ENCODE measurements around the gene ADAM10.
"Not testable (repeated sequence)": the region's sequence is repeated elsewhere in the genome, so short reads cannot be mapped to it uniquely, and the experiment has no call there.

The ADAM10 gene

GRCh38 chr15:58669108-58669507 lies 80.4 kb downstream of the ADAM10 start:
- no peak for DNase-seq

GRCh38 chr15:58666957-58667356 lies 82.5 kb downstream of the ADAM10 start:
- DNase-seq, result no peak

DNA sequence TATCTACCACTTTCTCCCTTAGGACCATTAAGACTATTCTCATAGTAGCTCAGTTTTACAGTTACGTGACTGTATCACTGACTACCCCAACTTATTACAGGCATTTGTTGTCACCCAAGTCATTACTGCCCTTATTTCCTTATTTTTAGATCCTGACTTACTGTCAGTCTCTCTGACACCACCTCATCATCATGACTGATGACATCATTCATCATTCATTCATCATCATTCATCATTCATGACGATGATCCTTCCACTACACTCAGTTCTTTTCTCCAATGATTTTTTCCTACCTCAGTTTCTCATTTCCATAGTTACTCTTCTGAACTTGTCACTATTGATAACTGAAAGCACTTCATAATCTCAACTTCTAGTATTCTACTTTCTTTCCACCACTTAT lies 83.8 kb downstream of the ADAM10 start:
- no peak for DNase-seq

GRCh38 chr15:58650102-58650501 lies 99.4 kb downstream of the ADAM10 start:
- no peak for DNase-seq

GRCh38 chr15:58649175-58649574 lies 100.3 kb downstream of the ADAM10 start:
- no peak for DNase-seq

GRCh38 chr15:58643996-58644395 lies 105.5 kb downstream of the ADAM10 start:
- no peak for DNase-seq

GRCh38 chr15:58641660-58642059 lies 107.8 kb downstream of the ADAM10 start:
- DNase-seq, result no peak

- DNase-seq, result no peak
Measured at GRCh38 chr15:58639992-58640391, 109.5 kb downstream of the ADAM10 start.

- DNase-seq, result no peak
Measured at GRCh38 chr15:58639002-58639756, 110.3 kb downstream of the ADAM10 start.

DNA sequence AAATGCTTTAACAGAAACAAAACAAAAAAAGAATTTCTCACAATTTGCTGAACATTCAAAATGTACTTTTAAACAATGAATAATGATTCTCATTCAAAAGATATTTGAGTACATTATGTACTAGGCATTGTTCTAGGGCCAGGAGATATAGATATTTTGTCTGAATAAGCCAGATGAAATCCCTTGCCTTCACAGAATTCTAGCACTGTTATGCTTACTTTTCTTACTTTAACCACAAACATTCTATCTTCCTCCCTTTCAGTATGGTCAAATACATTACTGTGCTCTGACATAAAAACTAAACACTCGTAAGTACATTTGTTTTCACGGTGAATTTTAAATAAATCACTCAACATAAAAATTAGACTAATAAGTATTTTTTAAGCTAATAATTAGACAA lies 116.7 kb downstream of the ADAM10 start:
- no peak for DNase-seq

GRCh38 chr15:58631319-58631718 lies 118.2 kb downstream of the ADAM10 start:
- no peak for DNase-seq

- no peak for DNase-seq
Measured at GRCh38 chr15:58629625-58630024, 119.9 kb downstream of the ADAM10 start.

GRCh38 chr15:58628206-58628947 lies 121.1 kb downstream of the ADAM10 start:
- no peak for DNase-seq

DNA sequence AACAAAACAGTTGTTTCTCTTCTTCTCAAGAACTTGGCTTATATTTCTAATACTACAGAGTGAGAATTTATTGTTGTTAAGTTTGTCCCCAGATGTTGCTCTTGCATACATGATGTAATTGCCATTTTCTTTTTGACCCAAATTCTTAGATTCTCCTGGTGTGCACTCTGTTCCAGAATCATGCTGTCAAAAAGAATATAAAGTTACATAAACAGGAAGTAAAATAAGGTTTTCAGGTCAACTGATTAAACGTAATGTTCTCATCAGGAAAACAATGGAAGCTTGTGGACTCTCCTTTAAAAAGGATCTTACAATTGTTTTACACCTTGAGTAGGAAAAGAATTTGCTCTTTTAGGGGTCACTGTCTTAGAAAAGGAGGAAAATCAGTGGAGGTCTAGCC lies 121.8 kb downstream of the ADAM10 start:
- DNase-seq, result no peak

DNA sequence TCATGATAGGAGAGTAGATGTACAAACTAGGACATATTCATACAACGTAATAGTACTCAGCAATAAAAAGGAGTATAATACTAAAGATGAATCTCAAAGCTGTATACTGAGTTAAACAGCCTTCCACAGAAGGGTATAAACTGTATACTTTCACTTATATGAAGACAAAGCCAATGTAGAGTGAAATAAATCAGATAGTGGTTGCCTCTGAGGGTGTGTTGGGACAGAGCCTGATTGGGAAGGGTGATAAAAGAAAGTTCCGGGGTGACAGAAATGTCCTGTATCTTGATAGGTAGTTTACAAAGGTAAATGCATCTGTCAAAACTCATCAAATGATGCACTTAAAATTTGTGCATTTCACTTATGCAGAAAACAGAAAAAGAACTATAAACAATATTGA lies 122.5 kb downstream of the ADAM10 start:
- no peak for DNase-seq

DNA sequence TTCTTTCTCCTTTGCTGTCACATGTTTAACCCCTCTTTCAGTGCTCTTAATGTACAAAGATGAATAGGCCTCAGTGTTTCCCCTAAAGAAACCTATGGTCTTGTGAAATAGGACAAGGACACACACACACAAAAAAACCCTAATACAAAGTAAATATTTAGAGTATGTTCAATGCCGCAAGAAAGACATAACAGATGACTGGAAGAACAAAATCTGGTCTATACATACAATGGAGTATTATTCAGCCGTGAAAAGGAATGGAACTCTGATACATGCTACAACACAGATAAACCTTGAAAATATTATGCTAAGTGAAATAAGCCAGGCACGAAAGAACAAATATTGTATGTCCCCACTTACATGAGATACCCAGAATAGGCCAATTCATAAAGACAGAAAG lies 123.1 kb downstream of the ADAM10 start:
- no peak for DNase-seq

DNA sequence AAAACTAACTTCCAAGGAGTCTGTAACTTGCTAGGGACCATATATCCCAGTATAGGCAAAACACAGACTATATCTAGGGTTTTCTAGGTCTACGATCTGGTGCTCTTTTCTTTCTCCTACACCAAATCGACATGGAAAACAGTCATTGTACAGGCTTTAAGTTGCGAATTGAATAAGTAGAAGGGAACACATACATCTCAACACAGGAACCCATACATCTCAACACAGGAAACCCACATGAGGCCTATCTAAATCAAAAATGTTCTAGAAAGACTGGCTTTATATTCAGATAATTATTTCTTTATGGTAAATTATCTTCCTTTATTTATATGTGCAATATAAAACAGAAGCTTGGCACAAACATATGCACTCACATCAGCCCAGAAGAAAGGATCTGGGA lies 126.6 kb downstream of the ADAM10 start:
- DNase-seq, result no peak

- DNase-seq, result not testable (repeated sequence)
Measured at GRCh38 chr15:58620268-58620667, 129.2 kb downstream of the ADAM10 start.

DNA sequence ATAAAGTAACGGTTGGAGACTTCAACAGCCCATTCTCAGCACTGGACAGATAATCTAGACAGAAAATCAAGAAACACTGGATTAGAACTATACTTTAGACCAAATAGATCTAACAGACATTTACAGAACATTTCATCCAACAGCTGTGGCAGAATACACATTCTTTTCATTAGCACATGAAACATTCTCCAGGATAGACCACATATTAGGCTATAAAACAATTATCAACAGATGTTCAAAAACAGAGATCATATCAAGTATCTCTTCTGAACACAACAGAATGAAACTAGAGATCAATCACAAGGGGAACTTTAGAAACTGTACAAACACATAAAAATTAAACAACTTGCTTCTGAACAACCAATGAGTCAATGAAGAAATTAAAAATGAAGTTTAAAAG lies 133.3 kb downstream of the ADAM10 start:
- no peak for DNase-seq

GRCh38 chr15:58611731-58612676 lies 137.5 kb downstream of the ADAM10 start:
- DNase-seq, result no peak

GRCh38 chr15:58608711-58609110 lies 140.8 kb downstream of the ADAM10 start:
- DNase-seq, result no peak

DNA sequence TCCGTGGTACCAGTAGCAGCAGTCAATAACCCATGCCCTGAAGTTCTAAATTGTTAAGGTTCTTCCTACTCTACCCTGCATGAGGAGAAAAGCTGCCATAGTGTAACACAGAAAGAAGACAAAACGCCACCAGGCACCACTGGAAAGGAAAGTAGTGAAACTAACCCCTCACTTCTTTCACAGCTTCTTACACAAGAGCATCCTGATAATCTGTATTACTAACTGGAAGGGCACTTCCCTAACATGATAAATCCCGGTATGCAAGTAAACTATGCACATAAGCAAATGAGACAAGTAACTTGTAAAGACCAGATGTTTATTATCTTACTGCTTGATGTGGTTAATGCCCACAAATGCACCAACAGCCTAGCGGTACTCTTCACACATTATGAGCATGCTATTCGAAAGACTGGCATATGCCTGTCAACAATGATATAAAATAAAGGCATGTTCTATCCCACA lies 141.3 kb downstream of the ADAM10 start:
- no peak for DNase-seq

GRCh38 chr15:58606577-58607080 lies 142.9 kb downstream of the ADAM10 start:
- no peak for DNase-seq

Measured in NCI-H1092 (cell line).